DOHH2 (cell line): ENCODE data around the gene NRCAM.

ENCODE experiments used
- H3F3A ChIP-seq: fragments of 200-600 bp; sonication (generic), shearing (Covaris generic); 2 replicates; pipeline ENCODE4 v1.6.0; 2016; ENCODE audit warnings: antibody characterized with exemption, mild to moderate bottlenecking; ENCODE audit not compliant: control insufficient read depth, insufficient read depth
- H3K27ac ChIP-seq: fragments of 200-600 bp; sonication (generic); 2 replicates; pipeline ENCODE4 v1.5.1; 2014; ENCODE audit warnings: low read depth, mild to moderate bottlenecking, low read length, moderate library complexity
- H3K27me3 ChIP-seq: fragments of 200-600 bp; sonication (generic); 2 replicates; pipeline ENCODE4 v1.6.1; 2014; ENCODE audit warnings: mild to moderate bottlenecking, low read length, mixed read lengths; ENCODE audit not compliant: control insufficient read depth
- H3K36me3 ChIP-seq: fragments of 200-600 bp; sonication (generic); 2 replicates; pipeline ENCODE4 v1.6.1; 2014; ENCODE audit warnings: mild to moderate bottlenecking, low read length, moderate library complexity, mixed read lengths; ENCODE audit not compliant: control insufficient read depth
- H3K4me1 ChIP-seq: fragments of 200-600 bp; sonication (generic); 2 replicates; pipeline ENCODE4 v1.6.1; 2014; ENCODE audit warnings: mild to moderate bottlenecking, low read length, mixed read lengths; ENCODE audit not compliant: control insufficient read depth
- H3K4me2 ChIP-seq: fragments of 200-600 bp; sonication (generic); 2 replicates; pipeline ENCODE4 v1.6.0; 2014; ENCODE audit warnings: mild to moderate bottlenecking, low read length, moderate library complexity
- H3K4me3 ChIP-seq: fragments of 200-600 bp; sonication (generic); 2 replicates; pipeline ENCODE4 v1.5.1; 2014; ENCODE audit warnings: mild to moderate bottlenecking, low read length, mixed read lengths
- H3K79me2 ChIP-seq: fragments of 200-600 bp; sonication (generic); 2 replicates; pipeline ENCODE4 v1.6.1; 2014; ENCODE audit warnings: mild to moderate bottlenecking, low read length, mixed read lengths; ENCODE audit not compliant: control insufficient read depth
- H3K9me2 ChIP-seq: fragments of 200-600 bp; sonication (generic); replicated peaks from 2 replicates; pipeline ENCODE4 v1.6.1; 2014; ENCODE audit warnings: mild to moderate bottlenecking, low read length, mixed read lengths; ENCODE audit not compliant: control insufficient read depth
- H3K9me3 ChIP-seq: fragments of 200-600 bp; sonication (generic); 2 replicates; pipeline ENCODE4 v1.6.1; 2014; ENCODE audit warnings: antibody characterized with exemption, low read length, mixed read lengths; ENCODE audit not compliant: control insufficient read depth, insufficient read depth
- H4K20me1 ChIP-seq: fragments of 200-600 bp; sonication (generic); 2 replicates; pipeline ENCODE4 v1.6.0; 2014; ENCODE audit warnings: low read depth, mild to moderate bottlenecking, antibody characterized with exemption, low read length, moderate library complexity; ENCODE audit not compliant: control insufficient read depth, insufficient read depth
- EZH2phosphoT487 ChIP-seq: fragments of 200-600 bp; sonication (generic); IDR thresholded peaks from 2 replicates; pipeline ENCODE4 v1.6.1; 2017; ENCODE audit warnings: borderline replicate concordance, mild to moderate bottlenecking, antibody characterized with exemption, low read length, moderate library complexity, mixed read lengths
- TF ChIP-seq, protein P1 (sequence below): fragments of 200-600 bp; sonication (generic); IDR thresholded peaks from one replicate; pipeline ENCODE4 v1.5.1; 2014; ENCODE audit warnings: antibody characterized with exemption, mild to moderate bottlenecking, low read depth, low read length; ENCODE audit not compliant: poor library complexity, severe bottlenecking

Gene NRCAM

DNA sequence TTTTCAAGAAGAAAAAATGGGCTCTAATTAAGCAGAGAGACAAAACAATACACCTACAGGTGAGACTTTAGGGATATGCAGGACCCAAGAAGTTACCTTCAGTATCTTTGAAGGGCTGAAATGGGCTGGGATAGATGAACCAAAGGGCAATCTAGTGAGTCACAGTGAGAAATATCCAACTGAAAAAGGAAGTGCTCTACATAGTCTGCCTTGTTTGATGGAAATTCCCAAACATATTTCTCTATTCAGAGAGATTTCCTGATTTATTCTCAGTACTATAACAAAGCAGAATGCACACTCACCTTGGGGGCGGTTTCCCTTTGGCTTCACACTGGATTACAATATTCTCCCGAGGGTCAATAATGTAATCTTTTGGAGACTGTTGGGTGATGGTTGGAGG lies 222.0 kb downstream of the NRCAM start:
- no peaks in the 10 kb centered on the region for H3K9me3 ChIP-seq
- no peaks in the 10 kb centered on the region for H3K79me2 ChIP-seq
- no peaks in the 10 kb centered on the region for H3K9me2 ChIP-seq
- H3F3A ChIP-seq, result no peaks in the 10 kb centered on the region
- H3K4me2 ChIP-seq, result no peak overlapping the region
- H3K36me3 ChIP-seq, result no peaks in the 10 kb centered on the region
- no peaks in the 10 kb centered on the region for H3K27me3 ChIP-seq
- H3K4me1 ChIP-seq, result peaks cover 5% of the 10 kb centered on the region; the same call in 1 of the 2 replicates
- no peaks in the 10 kb centered on the region for H4K20me1 ChIP-seq
- no peak overlapping the region for H3K27ac ChIP-seq
- H3K4me3 ChIP-seq, result no peak overlapping the region
- TF ChIP-seq, protein P1, sequence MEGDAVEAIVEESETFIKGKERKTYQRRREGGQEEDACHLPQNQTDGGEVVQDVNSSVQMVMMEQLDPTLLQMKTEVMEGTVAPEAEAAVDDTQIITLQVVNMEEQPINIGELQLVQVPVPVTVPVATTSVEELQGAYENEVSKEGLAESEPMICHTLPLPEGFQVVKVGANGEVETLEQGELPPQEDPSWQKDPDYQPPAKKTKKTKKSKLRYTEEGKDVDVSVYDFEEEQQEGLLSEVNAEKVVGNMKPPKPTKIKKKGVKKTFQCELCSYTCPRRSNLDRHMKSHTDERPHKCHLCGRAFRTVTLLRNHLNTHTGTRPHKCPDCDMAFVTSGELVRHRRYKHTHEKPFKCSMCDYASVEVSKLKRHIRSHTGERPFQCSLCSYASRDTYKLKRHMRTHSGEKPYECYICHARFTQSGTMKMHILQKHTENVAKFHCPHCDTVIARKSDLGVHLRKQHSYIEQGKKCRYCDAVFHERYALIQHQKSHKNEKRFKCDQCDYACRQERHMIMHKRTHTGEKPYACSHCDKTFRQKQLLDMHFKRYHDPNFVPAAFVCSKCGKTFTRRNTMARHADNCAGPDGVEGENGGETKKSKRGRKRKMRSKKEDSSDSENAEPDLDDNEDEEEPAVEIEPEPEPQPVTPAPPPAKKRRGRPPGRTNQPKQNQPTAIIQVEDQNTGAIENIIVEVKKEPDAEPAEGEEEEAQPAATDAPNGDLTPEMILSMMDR, result no peak
- TF ChIP-seq EZH2phosphoT487, result no peak

DNA sequence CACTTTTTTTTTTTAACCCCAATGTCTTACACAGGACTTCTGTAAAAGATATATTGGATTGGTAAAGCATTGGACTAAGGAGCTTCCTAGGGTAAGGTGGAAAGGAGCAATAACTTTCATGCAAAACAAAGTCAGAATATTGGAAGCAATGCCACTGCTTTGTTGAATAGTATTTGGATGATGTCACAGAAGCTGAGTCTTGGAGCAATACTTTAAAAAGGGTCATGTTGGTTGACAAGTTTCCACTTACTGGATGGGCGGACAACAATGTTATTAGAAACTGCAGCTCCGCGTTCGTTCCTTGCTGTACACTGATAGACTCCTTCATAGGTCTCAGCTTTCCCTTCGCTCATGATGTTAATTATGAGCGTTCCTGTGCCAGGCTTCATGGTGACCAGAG lies 224.2 kb downstream of the NRCAM start:
- no peaks in the 10 kb centered on the region for H3K79me2 ChIP-seq
- no peak overlapping the region for H3K4me3 ChIP-seq
- no peaks in the 10 kb centered on the region for H3K9me2 ChIP-seq
- no peaks in the 10 kb centered on the region for H3K36me3 ChIP-seq
- no peaks in the 10 kb centered on the region for H3F3A ChIP-seq
- peaks cover 5% of the 10 kb centered on the region; the same call in 1 of the 2 replicates for H3K4me1 ChIP-seq
- no peaks in the 10 kb centered on the region for H4K20me1 ChIP-seq
- no peaks in the 10 kb centered on the region for H3K27me3 ChIP-seq
- no peak for TF ChIP-seq EZH2phosphoT487
- TF ChIP-seq, protein P1, result no peak
- no peak overlapping the region for H3K4me2 ChIP-seq
- H3K27ac ChIP-seq, result no peak overlapping the region
- no peaks in the 10 kb centered on the region for H3K9me3 ChIP-seq

DNA sequence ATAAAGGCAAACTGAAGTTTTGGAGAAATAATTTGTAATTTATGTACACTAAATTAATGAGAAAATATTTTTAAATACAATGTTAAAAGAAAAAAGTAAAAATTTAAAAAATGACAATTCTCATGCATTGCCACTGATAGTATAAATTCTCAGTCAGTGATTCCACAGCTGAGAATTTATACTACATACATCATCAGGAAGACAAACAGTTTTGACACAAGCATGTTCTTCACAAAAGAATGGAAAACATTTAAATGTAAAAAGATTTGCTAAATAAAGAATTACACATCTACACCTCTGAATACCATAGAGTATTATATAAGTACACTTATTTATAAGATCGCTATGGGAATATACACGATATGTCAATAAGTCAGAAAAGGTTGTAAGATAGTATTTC lies 225.0 kb downstream of the NRCAM start:
- Histone ChIP-seq H3K9me3 (no peaks in the 10 kb centered on the region), H3F3A (no peaks in the 10 kb centered on the region), H3K4me3 (no peak overlapping the region), H3K27me3 (no peaks in the 10 kb centered on the region), H3K79me2 (no peaks in the 10 kb centered on the region), H3K4me1 (peaks cover 5% of the 10 kb centered on the region; the same call in 1 of the 2 replicates), H4K20me1 (no peaks in the 10 kb centered on the region), H3K27ac (no peak overlapping the region), H3K36me3 (no peaks in the 10 kb centered on the region), H3K9me2 (no peaks in the 10 kb centered on the region), H3K4me2 (no peak overlapping the region)
- TF ChIP-seq EZH2phosphoT487, result no peak
- TF ChIP-seq, protein P1, result no peak
